SK-N-SH (cell line): ENCODE measurements around the gene PDLIM5.

ENCODE experiments used
- CTCF ChIP-seq: fragments of 200-600 bp; sonication (generic); IDR thresholded peaks from 2 replicates; pipeline ENCODE4 v1.6.1; 2017; ENCODE audit warnings: antibody characterized with exemption, mild to moderate bottlenecking, moderate library complexity
- EP300 ChIP-seq, 2 experiments: IDR thresholded peaks; 2 replicates each; pipeline versions ENCODE4 v1.4.0 to v1.6.1; 2012; ENCODE audit warnings: borderline replicate concordance in 1 of 2, low read depth in 1 of 2, low read length in 1 of 2
- JUND ChIP-seq: IDR thresholded peaks from 2 replicates; pipeline ENCODE4 v1.4.0; 2012
- POLR2AphosphoS5 ChIP-seq: IDR thresholded peaks from 2 replicates; pipeline ENCODE4 v1.6.1; 2012; ENCODE audit warnings: low read depth, low read length
- SIN3A ChIP-seq: IDR thresholded peaks from 2 replicates; pipeline ENCODE4 v1.6.1; 2012; ENCODE audit warnings: low read depth, mild to moderate bottlenecking, low read length, moderate library complexity, borderline replicate concordance
- TAF1 ChIP-seq: IDR thresholded peaks from 2 replicates; pipeline ENCODE4 v1.6.1; 2012; ENCODE audit warnings: low read depth, mild to moderate bottlenecking, low read length, moderate library complexity, borderline replicate concordance
- TF ChIP-seq, protein P1 (sequence below): IDR thresholded peaks from 2 replicates; pipeline ENCODE4 v1.4.0; 2012; ENCODE audit warnings: low read depth

DNA sequence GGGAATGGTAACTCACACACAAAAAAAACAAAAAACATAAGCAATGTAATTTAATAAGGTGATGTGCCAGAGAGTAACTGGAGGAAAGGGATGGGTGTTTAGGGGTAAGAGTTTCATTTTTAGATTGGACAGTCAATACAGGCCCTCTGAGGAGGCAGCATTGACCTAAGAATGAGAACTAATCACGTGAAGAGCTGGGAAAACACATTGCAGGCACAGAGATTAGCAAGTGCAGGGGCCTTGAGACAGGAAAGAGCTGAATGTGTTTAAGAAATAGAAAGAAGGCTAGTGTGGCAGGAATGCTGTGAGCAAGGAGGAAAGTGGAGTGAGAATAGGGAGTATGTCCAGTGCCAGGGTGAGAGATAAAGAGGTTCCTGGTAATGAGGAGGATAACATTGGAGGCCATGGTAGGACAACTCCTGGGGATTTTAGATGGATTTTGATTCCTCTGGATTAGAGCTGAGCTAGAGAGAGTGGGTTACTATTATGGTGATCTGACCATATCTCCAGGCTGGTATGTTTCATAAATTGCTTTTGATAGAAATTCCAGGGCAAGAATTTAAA is 17.6 kb downstream of the PDLIM5 start:
- TF ChIP-seq JUND (no peak), CTCF (no peak), POLR2AphosphoS5 (no peak), TAF1 (no peak), SIN3A (no peak), EP300 (IDR thresholded peaks at IDR 0.05; ENCODE audit: borderline replicate concordance in 1 of 2, low read depth in 1 of 2, low read length in 1 of 2) (no peak)
- TF ChIP-seq, protein P1, sequence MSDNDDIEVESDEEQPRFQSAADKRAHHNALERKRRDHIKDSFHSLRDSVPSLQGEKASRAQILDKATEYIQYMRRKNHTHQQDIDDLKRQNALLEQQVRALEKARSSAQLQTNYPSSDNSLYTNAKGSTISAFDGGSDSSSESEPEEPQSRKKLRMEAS: no peak
